CD14-positive monocyte (primary cell): ENCODE measurements around the gene RPS6KA5. TPM values are rescaled to one million over a fixed set of nuclear protein-coding genes. Genes with fewer than 3 reads are reported as not detected.
"Not testable (repeated sequence)": the region's sequence is repeated elsewhere in the genome, so short reads cannot be mapped to it uniquely, and the experiment has no call there.

Experiments used
- DNase-seq, 3 donors: peaks; one replicate each; pipeline ENCODE4 v3.0.0-alpha.2; 2011 to 2022
- H2AFZ ChIP-seq: 2 replicates; pipeline ENCODE4 v1.6.0; 2012; ENCODE audit warnings: mild to moderate bottlenecking, low read depth, low read length, inconsistent platforms; ENCODE audit not compliant: insufficient read depth, poor library complexity, severe bottlenecking
- H3K27ac ChIP-seq, 2 donors: 1 replicate in 1 of 2; 2 replicates in 1 of 2; pipeline ENCODE4 v1.5.1; 2012 to 2013; ENCODE audit warnings: low read length in 2 of 2, control low read depth in 1 of 2, inconsistent platforms in 1 of 2, low read depth in 1 of 2, mild to moderate bottlenecking in 1 of 2
- H3K27me3 ChIP-seq, 2 donors: one replicate each; pipeline versions ENCODE4 v1.6.0 to v1.6.1; 2011 to 2013; ENCODE audit warnings: low read length in 2 of 2; ENCODE audit not compliant: control insufficient read depth in 2 of 2, insufficient read depth in 2 of 2
- H3K36me3 ChIP-seq, 2 donors: replicated peaks in 1 of 2; 1 replicate in 1 of 2; 2 replicates in 1 of 2; pipeline versions ENCODE4 v1.5.1 to v1.6.1; 2012 to 2013; ENCODE audit warnings: low read length in 2 of 2, control low read depth in 1 of 2, inconsistent platforms in 1 of 2, mild to moderate bottlenecking in 1 of 2; ENCODE audit not compliant: insufficient read depth in 2 of 2, control insufficient read depth in 1 of 2
- H3K4me1 ChIP-seq, 2 donors: 1 replicate in 1 of 2; 2 replicates in 1 of 2; pipeline versions ENCODE4 v1.5.1 to v1.6.1; 2012 to 2013; ENCODE audit warnings: low read length in 2 of 2, control low read depth in 1 of 2, inconsistent platforms in 1 of 2, mild to moderate bottlenecking in 1 of 2, moderate library complexity in 1 of 2; ENCODE audit not compliant: insufficient read depth in 2 of 2, control insufficient read depth in 1 of 2
- H3K4me2 ChIP-seq: replicated peaks from 2 replicates; pipeline ENCODE3; 2012; ENCODE audit warnings: low read length, moderate library complexity, mild to moderate bottlenecking; ENCODE audit not compliant: poor library complexity, severe bottlenecking; ENCODE audit errors: extremely low read depth
- H3K4me3 ChIP-seq, 3 experiments: fragments of 200-600 bp in 1 of 3; sonication (generic) in 1 of 3; replicated peaks in 1 of 3; 1 replicate in 2 of 3; 2 replicates in 1 of 3; pipeline ENCODE4 v1.5.1; 2011 to 2013; ENCODE audit warnings: low read length in 3 of 3, mild to moderate bottlenecking in 3 of 3, control low read depth in 2 of 3, low read depth in 2 of 3, inconsistent platforms in 1 of 3, moderate library complexity in 1 of 3
- H3K79me2 ChIP-seq: 2 replicates; pipeline ENCODE4 v1.6.0; 2012; ENCODE audit warnings: mild to moderate bottlenecking, control low read depth, inconsistent platforms, low read length, moderate library complexity; ENCODE audit not compliant: insufficient read depth
- H3K9ac ChIP-seq: 2 replicates; pipeline ENCODE4 v1.6.0; 2017; ENCODE audit warnings: low read length, mild to moderate bottlenecking; ENCODE audit not compliant: insufficient read depth, poor library complexity, severe bottlenecking
- H3K9me3 ChIP-seq, 2 donors: replicated peaks in 1 of 2; 1 replicate in 1 of 2; 2 replicates in 1 of 2; pipeline versions ENCODE4 v1.5.1 to v1.6.1; 2012 to 2013; ENCODE audit warnings: low read length in 2 of 2, control low read depth in 1 of 2; ENCODE audit not compliant: control insufficient read depth in 1 of 2, insufficient read depth in 1 of 2
- H4K20me1 ChIP-seq: 2 replicates; pipeline ENCODE4 v1.6.0; 2012; ENCODE audit warnings: mild to moderate bottlenecking, low read length, control low read depth, moderate library complexity; ENCODE audit not compliant: insufficient read depth
- H3K27ac Mint-ChIP-seq, 7 donors: one replicate each; pipeline ENCODE4 v1.8.0; 2020; ENCODE audit warnings: mild to moderate bottlenecking in 7 of 7, mixed read lengths in 7 of 7, moderate library complexity in 6 of 7, inconsistent platforms in 2 of 7
- H3K27me3 Mint-ChIP-seq, 3 donors: one replicate each; pipeline ENCODE4 v1.8.0; 2021 to 2022; ENCODE audit warnings: low read depth in 3 of 3, mild to moderate bottlenecking in 3 of 3, mixed read lengths in 3 of 3, moderate library complexity in 3 of 3, inconsistent platforms in 1 of 3
- H3K36me3 Mint-ChIP-seq, 2 donors: one replicate each; pipeline ENCODE4 v1.8.0; 2020; ENCODE audit warnings: mixed read lengths in 2 of 2, inconsistent platforms in 1 of 2, mild to moderate bottlenecking in 1 of 2
- H3K4me1 Mint-ChIP-seq: one replicate; pipeline ENCODE4 v1.8.0; 2020; ENCODE audit warnings: mild to moderate bottlenecking, mixed read lengths
- H3K4me3 Mint-ChIP-seq, 2 donors: one replicate each; pipeline ENCODE4 v1.8.0; 2020; ENCODE audit warnings: mild to moderate bottlenecking in 2 of 2, mixed read lengths in 2 of 2, moderate library complexity in 1 of 2
- H3K9me3 Mint-ChIP-seq, 7 donors: one replicate each; pipeline ENCODE4 v1.8.0; 2020 to 2022; ENCODE audit warnings: mixed read lengths in 7 of 7, mild to moderate bottlenecking in 6 of 7, moderate library complexity in 6 of 7, inconsistent platforms in 2 of 7
- CTCF ChIP-seq: fragments of 200-600 bp; IDR thresholded peaks from one replicate; pipeline ENCODE4 v1.8.0; 2022; ENCODE audit warnings: antibody characterized with exemption, mild to moderate bottlenecking
- WGBS: methylation state at CpG from one replicate; pipeline ENCODE4 v1.1.5; 2013; ENCODE audit warnings: missing lambda C conversion rate; ENCODE audit not compliant: insufficient coverage; 5-methylcytosine and 5-hydroxymethylcytosine counted together
- intact Hi-C, 2 donors: fragments of 100-400 bp; cut with micrococcal nuclease; formaldehyde crosslinking; loops; one replicate each; pipeline versions ENCODE4 v1.15.0 to v1.15.1; 2023
- polyA plus RNA-seq, 3 donors: library from polyadenylated mRNA; depleted of rRNA in 1 of 3; unstranded in 2 of 3; stranded (reverse) in 1 of 3; fragments of 300-500 nt in 2 of 3; fragments of >200 nt in 1 of 3; fragmentation: Illumina TruSeq in 2 of 3; gene quantifications; 1 replicate in 2 of 3; 2 replicates in 1 of 3; pipeline ENCODE4 v1.2.3, GENCODE V29; 2012 to 2021

Gene RPS6KA5
- polyA plus RNA-seq, 3 donors = 4.4 to 10.1 (median 7.9) TPM

GRCh38 chr14:90941706-90942105 lies 118.7 kb downstream of the RPS6KA5 start:
- intact Hi-C loops = no loop called here
- Mint-ChIP-seq H3K27me3 (no peaks in the 10 kb centered on the region), H3K9me3 (peaks cover 23 to 37% (median 30%) of the 10 kb centered on the region in 7 donors), H3K27ac (no peak overlapping the region), H3K4me3 (no peak overlapping the region), H3K4me1 (no peaks in the 10 kb centered on the region), H3K36me3 (peaks cover 45 to 51% of the 10 kb centered on the region in 2 donors)
- H3K27me3 ChIP-seq = no peaks in the 10 kb centered on the region
- no peaks in the 10 kb centered on the region for H3K79me2 ChIP-seq
- no peak overlapping the region for H3K27ac ChIP-seq
- no peaks in the 10 kb centered on the region for H3K4me1 ChIP-seq
- no CpG with 5 or more reads among the region's 2 CpGs for WGBS
- peaks cover 24 to 26% of the 10 kb centered on the region in 2 donors for H3K9me3 ChIP-seq
- TF ChIP-seq CTCF = no peak
- H4K20me1 ChIP-seq = no peaks in the 10 kb centered on the region
- no peak overlapping the region for H3K9ac ChIP-seq
- H3K4me3 ChIP-seq = no peak overlapping the region
- no peak overlapping the region for H2AFZ ChIP-seq
- no peak overlapping the region for H3K4me2 ChIP-seq
- DNase-seq = no peak
- peaks cover 11 to 35% of the 10 kb centered on the region in 2 donors for H3K36me3 ChIP-seq

GRCh38 chr14:90940318-90940962 lies 120.0 kb downstream of the RPS6KA5 start:
- Histone ChIP-seq H3K27ac (no peak overlapping the region), H3K4me3 (no peak overlapping the region), H4K20me1 (no peaks in the 10 kb centered on the region), H3K4me1 (no peaks in the 10 kb centered on the region), H3K79me2 (no peaks in the 10 kb centered on the region), H3K36me3 (peaks cover 11 to 35% of the 10 kb centered on the region in 2 donors), H3K27me3 (no peaks in the 10 kb centered on the region), H3K4me2 (no peak overlapping the region), H3K9me3 (peaks cover 24 to 26% of the 10 kb centered on the region in 2 donors), H3K9ac (no peak overlapping the region), H2AFZ (no peak overlapping the region)
- no peak for DNase-seq
- peaks cover 45 to 48% of the 10 kb centered on the region in 2 donors for H3K36me3 Mint-ChIP-seq
- no peak overlapping the region for H3K4me3 Mint-ChIP-seq
- H3K4me1 Mint-ChIP-seq = no peaks in the 10 kb centered on the region
- peaks cover 23 to 37% (median 30%) of the 10 kb centered on the region in 7 donors for H3K9me3 Mint-ChIP-seq
- no peak for TF ChIP-seq CTCF
- no peaks in the 10 kb centered on the region for H3K27me3 Mint-ChIP-seq
- H3K27ac Mint-ChIP-seq = no peak overlapping the region
- intact Hi-C loops = no loop called here
- WGBS = 100% methylated on average over 2 of the region's 5 CpGs

- intact Hi-C loops, H3K9ac ChIP-seq, DNase-seq, H3K27ac ChIP-seq, H3K27me3 Mint-ChIP-seq, H3K79me2 ChIP-seq, H2AFZ ChIP-seq, H3K27ac Mint-ChIP-seq, H3K4me1 Mint-ChIP-seq, H3K4me1 ChIP-seq, H3K4me2 ChIP-seq, H4K20me1 ChIP-seq, H3K4me3 ChIP-seq, H3K4me3 Mint-ChIP-seq, H3K27me3 ChIP-seq: not testable (repeated sequence)
- Mint-ChIP-seq H3K9me3 (peaks cover 23 to 37% (median 30%) of the 10 kb centered on the region in 7 donors), H3K36me3 (peaks cover 42 to 48% of the 10 kb centered on the region in 2 donors)
- WGBS = no CpG with 5 or more reads among the region's 4 CpGs
- peaks cover 24 to 26% of the 10 kb centered on the region in 2 donors for H3K9me3 ChIP-seq
- peaks cover 11 to 35% of the 10 kb centered on the region in 2 donors for H3K36me3 ChIP-seq
These were observed 121.1 kb downstream of the RPS6KA5 start for GRCh38 chr14:90939252-90939795.
